GM18519 (cell line): Measurements from ENCODE around the gene PRKX.
"Not testable (repeated sequence)": the region's sequence is repeated elsewhere in the genome, so short reads cannot be mapped to it uniquely, and the experiment has no call there.

ENCODE experiments used
- ATAC-seq: cut with Tn5 transposase; IDR thresholded peaks from one replicate; pipeline ENCODE4 v1.9.1; 2021; ENCODE audit warnings: mild to moderate bottlenecking, moderate library complexity; ENCODE audit not compliant: unreplicated experiment, low FRiP score

The PRKX gene

GRCh38 chrX:3712051-3712869 lies 1.2 kb downstream of the PRKX start:
- ATAC-seq, result no peak

DNA sequence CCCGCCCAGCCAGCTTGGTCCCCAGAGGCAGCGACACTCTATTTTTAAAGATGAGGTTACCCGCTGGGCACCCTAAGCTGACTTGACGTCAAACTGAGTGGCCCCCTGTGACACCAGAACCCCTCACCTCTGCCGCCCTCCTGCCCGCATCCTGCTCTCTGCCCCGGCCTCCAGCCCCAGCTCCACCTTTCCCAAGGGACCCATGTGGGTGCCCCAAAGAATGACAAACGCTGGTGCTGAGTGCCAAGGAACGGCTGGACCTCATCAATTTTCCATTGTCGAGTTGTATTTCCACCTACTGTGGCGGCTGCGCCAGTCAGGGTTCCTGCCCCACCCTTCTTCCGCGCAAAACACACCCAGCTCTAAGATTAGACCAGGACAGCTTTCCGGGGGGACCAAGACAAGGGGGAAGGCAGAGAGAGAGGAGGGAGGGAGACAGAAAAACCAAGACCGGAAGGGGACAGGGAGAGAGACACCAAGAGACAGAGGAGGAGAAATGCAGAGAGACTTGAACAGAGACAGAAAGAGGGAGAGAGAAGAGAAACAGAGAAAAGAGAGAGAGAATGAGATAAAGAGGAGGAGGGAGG lies 2.0 kb downstream of the PRKX start:
- no peak for ATAC-seq

DNA sequence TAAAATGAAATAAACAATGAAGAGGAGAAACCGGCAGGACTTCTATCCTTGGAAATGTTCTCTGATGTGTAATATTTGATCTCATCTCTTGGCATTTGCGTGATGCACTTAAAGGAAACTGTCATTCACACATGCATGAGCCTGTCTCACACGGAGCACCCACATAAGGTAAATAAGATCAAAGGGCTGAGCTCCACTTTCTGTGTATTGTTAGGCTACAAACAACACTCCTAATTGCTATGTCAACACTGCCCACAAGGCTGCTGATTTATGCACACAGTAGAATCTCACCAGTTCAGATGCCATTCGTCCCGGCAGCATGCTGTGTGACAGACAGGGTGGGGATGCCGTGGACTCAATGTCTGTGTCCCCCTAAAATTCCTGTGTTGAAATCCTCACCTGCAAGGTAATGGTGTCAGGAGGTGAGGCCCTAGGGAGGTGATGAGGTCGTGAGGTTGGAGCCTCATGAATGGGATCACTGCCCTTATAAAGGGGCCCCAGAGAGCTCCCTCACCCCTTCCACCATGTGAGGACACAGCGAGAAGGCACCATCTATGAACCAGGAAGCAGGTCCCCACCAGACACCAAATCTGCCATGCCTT lies 5.7 kb downstream of the PRKX start:
- ATAC-seq, result not testable (repeated sequence)

DNA sequence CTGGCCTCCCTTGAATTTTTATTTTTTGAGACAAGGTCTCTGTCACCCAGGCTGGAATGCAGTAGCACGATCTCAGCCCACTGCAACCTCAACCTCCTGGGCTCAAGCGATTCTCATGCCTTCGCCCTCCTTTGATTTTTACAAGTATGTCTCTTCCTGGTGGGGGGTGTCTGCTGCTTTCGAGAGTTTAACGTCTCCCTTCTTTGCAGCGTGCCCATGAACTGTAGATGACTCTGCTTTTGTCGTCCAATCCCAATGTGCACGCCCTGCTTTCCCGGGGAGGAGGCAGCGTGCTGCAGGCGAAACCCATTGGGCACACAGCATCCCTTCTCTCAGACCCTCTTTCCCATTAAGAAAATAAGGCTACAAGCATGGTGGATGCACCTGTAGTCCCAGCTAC lies 7.0 kb downstream of the PRKX start:
- no peak for ATAC-seq

DNA sequence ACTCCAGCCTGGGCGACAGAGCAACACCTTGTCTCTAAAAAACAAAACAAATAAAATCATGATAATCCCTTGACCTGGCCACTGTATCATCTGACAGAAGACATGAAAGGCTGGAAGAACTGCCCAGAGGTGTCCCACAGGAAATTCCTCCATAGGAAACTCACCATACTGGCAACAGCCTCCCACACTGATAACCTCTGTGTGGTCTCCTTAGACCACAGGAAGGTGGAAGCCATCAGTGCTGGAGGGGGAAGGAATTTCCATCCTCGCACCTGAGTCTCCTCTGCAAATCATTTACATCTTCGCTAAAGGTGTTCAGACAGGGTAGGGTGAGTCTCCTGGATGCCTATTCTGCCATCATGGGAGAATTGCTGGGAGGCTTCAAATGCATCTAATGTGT lies 10.2 kb downstream of the PRKX start:
- ATAC-seq, result not testable (repeated sequence)

DNA sequence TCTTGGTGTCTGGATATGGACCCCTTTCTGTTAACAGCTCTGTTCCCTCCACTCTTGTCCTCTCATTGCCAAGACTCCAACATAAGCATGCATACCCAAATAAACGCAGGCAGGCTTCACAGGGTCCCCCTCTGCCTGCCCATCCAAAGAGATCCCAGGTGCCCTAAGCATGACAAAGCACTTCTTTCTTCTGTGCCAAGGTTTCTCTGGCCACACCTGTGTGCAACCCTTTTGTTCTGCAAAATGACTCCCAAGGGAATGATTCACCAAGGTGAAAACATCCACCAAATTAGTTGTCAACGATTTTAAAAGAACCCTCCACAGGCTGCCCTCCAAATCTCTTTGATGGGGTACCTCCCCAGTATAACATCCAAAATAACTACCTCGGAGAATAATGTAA lies 11.4 kb downstream of the PRKX start:
- not testable (repeated sequence) for ATAC-seq

GRCh38 chrX:3701445-3701928 lies 12.0 kb downstream of the PRKX start:
- not testable (repeated sequence) for ATAC-seq

- no peak for ATAC-seq
These were observed 13.5 kb downstream of the PRKX start for GRCh38 chrX:3699821-3700381.

- no peak for ATAC-seq
These were observed 15.7 kb downstream of the PRKX start for GRCh38 chrX:3697701-3698279.

- no peak for ATAC-seq
These were observed 16.2 kb downstream of the PRKX start for GRCh38 chrX:3697220-3697684.

DNA sequence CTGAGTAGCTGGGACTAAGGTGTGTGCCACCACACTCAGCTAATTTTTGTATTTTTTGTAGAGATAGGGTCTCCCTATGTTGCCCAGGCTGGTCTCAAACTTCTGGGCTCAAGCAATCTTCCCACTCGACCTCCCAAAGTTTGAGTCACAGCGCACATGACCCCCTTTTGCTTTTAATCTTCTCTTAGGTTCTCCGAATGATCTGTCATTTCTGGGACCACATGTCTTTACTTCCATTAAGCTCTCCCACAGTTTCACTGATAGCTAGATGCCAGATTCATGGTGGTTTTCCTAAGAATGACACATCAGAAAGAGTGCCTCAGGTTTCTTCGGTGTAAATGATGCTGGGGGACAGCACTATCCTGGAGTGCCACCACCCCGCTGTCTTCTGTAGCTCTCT lies 17.9 kb downstream of the PRKX start:
- ATAC-seq, result no peak

GRCh38 chrX:3690140-3690539 lies 23.3 kb downstream of the PRKX start:
- ATAC-seq, result no peak

DNA sequence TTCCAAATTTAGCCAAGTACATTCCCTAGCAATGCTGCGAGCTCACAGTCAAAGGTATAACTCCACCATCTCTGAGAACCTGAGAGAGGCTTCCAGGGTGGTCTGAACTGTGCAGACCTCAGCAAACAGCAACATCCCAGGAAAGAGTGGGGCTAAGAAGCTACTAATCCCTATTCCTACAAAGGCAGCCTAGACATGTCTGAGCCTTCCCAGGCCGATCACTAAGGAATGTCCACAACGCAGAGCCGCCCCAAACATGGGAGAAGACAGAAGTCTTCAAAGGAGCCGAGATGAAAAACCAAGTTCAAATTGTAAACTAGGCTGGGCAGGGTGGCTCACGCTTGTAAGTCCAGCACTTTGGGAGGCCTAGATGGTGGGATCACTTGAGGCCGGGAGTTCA lies 30.2 kb downstream of the PRKX start:
- not testable (repeated sequence) for ATAC-seq

- no peak for ATAC-seq
These were observed 33.0 kb downstream of the PRKX start for GRCh38 chrX:3680459-3680858.

DNA sequence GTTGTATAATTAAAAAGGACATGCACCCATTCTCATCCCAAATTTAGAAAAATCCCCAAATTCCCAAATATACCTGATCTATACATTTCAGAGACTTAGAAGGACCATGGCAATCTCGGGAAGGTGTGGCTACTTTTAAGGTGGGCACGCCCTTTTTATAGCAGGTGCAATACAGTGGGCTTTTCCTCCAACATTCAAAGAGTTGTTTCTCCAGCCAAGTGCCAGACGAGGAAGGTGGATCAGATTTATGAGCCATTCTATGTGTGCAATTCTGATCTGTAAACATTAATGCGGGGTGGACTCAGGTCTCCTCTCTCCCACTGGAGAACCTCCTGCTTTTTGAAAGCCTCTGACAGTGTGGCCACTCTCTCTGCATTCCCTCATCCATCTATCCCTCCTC lies 33.8 kb downstream of the PRKX start:
- ATAC-seq, result no peak

GRCh38 chrX:3678328-3678727 lies 35.1 kb downstream of the PRKX start:
- ATAC-seq, result no peak

GRCh38 chrX:3674881-3675280 lies 38.6 kb downstream of the PRKX start:
- no peak for ATAC-seq

GRCh38 chrX:3669841-3670475 lies 43.5 kb downstream of the PRKX start:
- no peak for ATAC-seq

- ATAC-seq, result no peak
These were observed 46.5 kb downstream of the PRKX start for GRCh38 chrX:3666975-3667374.

DNA sequence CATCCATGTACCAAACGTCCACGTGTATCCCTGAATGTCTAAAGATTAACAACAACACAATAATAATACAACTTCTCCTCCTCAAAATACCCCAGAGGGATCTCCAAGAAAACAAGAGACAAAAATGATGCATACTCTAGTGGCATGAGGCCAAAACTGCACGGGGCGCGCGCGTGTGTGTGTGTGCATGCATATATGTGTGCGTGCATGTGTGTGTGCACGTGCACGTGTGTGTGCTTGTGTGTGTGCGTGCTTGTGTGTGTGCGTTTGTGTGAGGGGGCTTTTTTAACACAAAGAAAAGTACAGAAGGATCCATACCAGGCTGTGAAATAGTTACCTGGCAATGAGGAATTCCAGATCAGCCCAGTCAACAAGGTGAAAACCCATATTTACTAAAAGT lies 48.5 kb downstream of the PRKX start:
- ATAC-seq, result no peak
